HG03139 (cell line): Measurements from ENCODE around the gene MAPK1.
A peak's percentile ranks its signal among the peaks of the same experiment; 100 is the strongest.
"Not testable (repeated sequence)": the region's sequence is repeated elsewhere in the genome, so short reads cannot be mapped to it uniquely, and the experiment has no call there.

Experiments
- ATAC-seq: cut with Tn5 transposase; IDR thresholded peaks from one replicate; pipeline ENCODE4 v1.9.1; 2021; ENCODE audit not compliant: unreplicated experiment

The MAPK1 gene

DNA sequence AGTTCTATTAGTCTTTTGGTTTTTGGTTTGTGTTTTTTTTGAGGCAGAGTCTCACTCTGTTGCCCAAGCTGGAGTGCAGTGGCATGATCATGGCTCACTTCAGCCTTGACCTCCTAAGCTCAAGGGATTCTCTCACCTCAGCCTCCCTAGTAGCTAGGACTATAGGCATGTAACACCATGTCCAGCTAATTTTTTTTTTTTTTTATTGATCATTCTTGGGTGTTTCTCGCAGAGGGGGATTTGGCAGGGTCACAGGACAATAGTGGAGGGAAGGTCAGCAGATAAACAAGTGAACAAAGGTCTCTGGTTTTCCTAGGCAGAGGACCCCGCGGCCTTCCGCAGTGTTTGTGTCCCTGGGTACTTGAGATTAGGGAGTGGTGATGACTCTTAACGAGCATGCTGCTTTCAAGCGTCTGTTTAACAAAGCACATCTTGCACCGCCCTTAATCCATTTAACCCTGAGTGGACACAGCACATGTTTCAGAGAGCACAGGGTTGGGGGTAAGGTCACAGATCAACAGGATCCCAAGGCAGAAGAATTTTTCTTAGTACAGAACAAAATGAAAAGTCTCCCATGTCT, 15.4 kb upstream of the MAPK1 start:
- not testable (repeated sequence) for ATAC-seq

DNA sequence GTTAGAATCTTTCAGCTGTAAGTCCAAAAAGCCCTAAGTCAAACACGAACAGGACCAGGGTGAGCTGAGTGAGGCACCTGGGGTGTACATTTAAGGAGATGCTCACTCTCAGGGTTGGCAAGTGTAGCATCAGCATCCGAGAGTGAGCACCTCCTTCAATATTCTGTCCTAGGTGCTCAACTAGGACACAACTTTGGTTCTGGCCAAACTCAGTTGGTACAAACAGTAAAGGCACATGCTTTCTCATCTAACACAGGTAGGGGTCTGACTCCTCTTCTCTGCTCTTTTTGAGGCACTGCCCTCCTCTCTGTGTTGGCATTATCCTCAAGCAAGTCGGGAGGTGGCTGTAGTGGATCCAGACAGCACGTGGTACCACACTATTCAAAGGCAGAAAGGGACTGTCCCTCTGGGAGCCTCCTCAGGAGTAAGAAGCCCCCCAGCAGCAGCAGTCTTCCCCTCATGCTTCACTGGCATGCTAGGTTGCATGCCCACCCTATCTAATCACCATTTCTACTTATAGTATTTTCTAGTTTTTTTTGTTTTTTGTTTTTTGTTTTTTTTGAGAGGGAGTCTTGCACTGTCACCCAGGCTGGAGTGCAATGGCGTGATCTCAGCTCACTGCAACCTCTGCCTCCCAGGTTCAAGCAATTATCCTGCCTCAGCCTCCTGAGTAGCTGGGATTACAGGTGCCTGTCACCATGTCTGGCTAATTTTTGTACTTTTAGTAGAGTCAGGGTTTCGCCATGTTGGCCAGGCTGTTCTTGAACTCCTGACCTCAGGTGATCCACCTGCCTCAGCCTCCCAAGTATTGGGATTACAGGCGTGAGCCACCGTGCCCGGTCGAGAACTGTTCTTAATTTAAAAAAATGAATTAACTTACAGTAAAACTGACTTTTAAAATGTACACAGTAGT, 14.7 kb upstream of the MAPK1 start:
- ATAC-seq: no peak

GRCh38 chr22:21876486-21877176, 9.2 kb upstream of the MAPK1 start:
- ATAC-seq: no peak

GRCh38 chr22:21874953-21875352, 7.5 kb upstream of the MAPK1 start:
- not testable (repeated sequence) for ATAC-seq

DNA sequence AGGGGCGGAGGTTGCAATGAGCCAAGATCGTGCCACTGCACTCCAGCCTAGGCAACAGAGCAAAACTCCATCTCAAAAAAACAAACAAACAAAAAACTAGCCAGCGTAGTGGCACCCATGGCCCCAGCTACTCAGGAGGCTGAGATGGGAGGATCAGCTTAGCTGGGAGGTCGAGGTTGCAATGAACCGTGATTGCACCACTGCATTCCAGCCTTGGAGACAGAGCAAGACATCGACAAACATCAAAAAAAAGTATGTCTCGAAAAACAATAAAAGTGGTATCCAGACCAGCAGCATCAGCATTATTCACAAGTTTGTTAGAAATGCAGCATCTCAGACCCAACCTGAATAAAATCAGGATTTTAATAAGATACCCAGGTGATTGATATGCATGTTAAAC, 6.2 kb upstream of the MAPK1 start:
- no peak for ATAC-seq

DNA sequence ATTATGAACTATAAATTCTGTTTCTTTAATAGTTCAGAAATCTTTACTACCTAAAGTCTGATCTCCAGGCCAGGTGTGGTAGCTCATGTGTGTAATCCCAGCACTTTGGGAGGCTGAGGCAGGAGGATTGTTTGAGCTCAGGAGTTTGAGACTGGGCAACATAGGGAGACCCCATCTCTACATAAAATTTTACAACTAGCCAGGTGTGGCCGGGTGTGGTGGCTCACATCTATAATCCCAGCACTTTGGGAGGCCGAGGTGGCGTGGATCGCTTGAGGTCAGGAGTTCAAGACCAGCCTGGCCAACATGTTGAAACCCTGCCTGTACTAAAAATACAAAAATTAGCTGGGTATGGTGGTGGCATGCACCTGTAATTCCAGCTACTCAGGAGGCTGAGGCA, 5.3 kb upstream of the MAPK1 start:
- ATAC-seq: not testable (repeated sequence)

- no peak for ATAC-seq
Observed at GRCh38 chr22:21868651-21869050, 1.2 kb upstream of the MAPK1 start.

GRCh38 chr22:21866833-21867527, 465 bp downstream of the MAPK1 start:
- ATAC-seq: peak; percentile 24

GRCh38 chr22:21865041-21865440, 2.4 kb downstream of the MAPK1 start:
- ATAC-seq: no peak

- no peak for ATAC-seq
Observed at GRCh38 chr22:21862386-21863245, 4.8 kb downstream of the MAPK1 start.

GRCh38 chr22:21861851-21862250, 5.6 kb downstream of the MAPK1 start:
- ATAC-seq: no peak

DNA sequence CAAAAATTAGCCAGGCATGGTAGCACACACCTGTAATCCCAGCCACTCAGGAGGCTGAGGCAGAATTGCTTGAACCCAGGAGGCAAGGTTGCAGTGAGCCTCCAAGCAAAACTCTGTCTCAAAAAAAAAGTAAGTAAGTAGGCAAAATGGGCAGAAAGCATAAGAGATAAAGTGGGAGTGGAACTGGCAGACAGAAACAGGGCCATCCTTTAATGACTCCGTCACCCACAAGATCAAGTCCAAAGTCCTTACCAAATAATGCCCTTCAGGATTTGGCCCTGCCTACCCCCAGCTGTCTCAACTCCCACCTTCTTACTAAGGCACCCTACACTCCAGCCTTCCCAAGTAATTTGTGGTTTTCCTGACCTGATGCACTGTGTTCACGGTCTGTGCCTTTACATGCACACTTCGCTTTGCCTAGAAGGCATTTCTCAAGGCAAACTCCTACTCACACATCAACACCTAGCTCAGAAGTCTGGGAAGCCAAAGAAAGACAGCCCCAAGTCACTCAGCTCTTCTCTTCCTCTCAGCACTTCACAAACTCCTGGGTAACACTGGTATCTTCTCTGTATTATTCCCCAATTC, 6.1 kb downstream of the MAPK1 start:
- no peak for ATAC-seq

DNA sequence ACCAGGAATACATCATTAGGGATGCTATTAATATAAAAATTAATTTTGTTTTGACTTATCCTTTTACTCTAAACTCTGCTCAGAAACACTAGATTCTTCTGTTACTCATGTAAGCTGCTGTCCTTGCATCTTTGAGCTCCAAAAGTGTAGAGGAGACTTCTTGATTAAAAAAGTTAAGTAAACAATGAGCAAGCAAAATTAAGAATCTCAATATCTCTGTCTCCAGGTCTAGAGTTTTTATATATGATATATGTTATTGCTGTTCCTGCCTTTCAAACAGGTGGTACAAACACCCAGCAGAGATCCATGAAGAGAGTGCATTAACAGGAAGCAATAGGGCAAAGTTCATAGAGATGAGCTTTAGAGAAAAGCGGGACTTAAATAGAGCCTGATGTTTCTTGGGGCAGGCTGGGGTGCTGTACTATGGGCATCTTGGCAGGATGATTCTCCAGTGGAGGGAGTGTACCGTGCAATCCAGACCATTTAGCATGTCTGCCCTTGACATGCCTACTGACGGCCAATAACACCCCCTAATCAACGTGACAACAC, 6.9 kb downstream of the MAPK1 start:
- ATAC-seq: no peak

DNA sequence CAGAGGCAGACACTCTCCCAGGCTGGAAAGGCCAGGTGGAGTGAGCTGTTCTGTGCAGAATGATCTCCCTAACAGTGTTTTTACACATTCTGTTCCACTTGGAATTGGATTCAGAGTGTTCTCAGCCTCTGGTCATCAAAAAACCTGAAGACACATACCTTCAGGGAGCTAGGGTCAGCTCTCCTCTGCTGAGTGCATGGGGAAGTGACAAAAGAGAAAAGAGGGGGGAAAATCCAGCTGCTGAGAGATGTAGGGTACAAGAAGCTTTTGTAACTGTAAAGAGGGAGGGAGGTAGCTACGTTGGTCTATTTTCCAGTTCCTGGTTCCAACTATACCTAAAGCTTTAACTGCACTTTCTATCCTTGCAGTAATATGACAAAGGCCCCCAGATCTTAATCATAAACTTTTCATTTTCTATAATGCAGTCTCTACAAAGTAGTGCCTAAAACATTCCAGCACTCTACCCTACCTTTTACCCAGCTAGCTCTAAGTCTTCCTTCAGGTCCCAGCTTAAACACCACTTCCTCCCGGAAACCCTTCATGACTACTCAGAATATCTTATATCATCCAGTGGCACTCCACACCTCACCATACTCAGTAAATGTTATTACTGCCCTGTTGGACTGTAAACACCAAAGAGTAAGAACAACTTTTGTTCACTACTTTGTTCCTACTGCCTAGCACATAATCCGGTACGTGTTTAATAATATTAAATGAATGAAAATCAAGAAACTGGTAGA, 9.2 kb downstream of the MAPK1 start:
- no peak for ATAC-seq

- ATAC-seq: no peak
Observed at GRCh38 chr22:21857481-21857914, 9.9 kb downstream of the MAPK1 start.

- ATAC-seq: no peak
Observed at GRCh38 chr22:21856868-21857267, 10.6 kb downstream of the MAPK1 start.

DNA sequence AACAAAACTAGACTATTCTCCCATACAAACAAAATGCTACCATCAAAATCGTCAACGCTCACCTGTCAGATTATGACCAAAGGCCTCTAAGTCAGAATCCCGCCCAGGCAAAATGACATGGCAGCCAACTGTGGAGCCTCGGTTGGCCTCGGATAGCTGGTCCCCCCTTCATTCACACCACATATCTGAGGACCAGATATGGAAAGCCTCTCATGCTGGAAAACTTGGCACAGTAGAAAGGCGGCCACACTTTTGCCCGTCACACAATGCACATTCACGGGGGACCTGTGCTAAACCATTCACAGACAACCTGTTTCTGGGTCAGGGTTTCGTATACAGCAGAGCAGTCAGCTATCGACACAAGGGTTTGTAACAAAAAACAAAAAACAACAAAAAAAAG, 11.2 kb downstream of the MAPK1 start:
- no peak for ATAC-seq

GRCh38 chr22:21855676-21856075, 11.8 kb downstream of the MAPK1 start:
- ATAC-seq: no peak

GRCh38 chr22:21850660-21851059, 16.8 kb downstream of the MAPK1 start:
- no peak for ATAC-seq
